PC-3 (cell line): Measurements from ENCODE around the gene MACIR. TPM values are rescaled to one million over a fixed set of nuclear protein-coding genes. Genes with fewer than 3 reads are reported as not detected.

ENCODE experiments used
- ATAC-seq: fragments of 200-7000 bp; cut with Tn5 transposase; 2 replicates; pipeline ENCODE4 v1.9.1; 2020; ENCODE audit warnings: mild to moderate bottlenecking, moderate library complexity
- BruUV-seq: library from RNA; stranded (reverse); fragments of 400-500 nt; replicated peaks from 2 replicates; lab custom pipeline; 2021; lab: Mats Ljungman, UMichigan
- CTCF ChIA-PET: fragments of 300-600 bp; sonication (Branson Sonifier 250); formaldehyde crosslinking; loops from one replicate; lab custom pipeline; 2022; ENCODE audit warnings: antibody characterized with exemption; lab: Charles Lee
- POLR2A ChIA-PET: fragments of 300-600 bp; sonication (Branson Sonifier 250); formaldehyde crosslinking; loops from one replicate; lab custom pipeline; 2022; ENCODE audit warnings: antibody characterized with exemption; ENCODE audit not compliant: unreplicated experiment; lab: Charles Lee
- DNase-seq: peaks from one replicate; pipeline ENCODE4 v3.0.0-alpha.2; 2015
- H2AFZ ChIP-seq: fragments of 300-600 bp; sonication (generic); 2 replicates; pipeline ENCODE4 v1.6.0; 2016; ENCODE audit warnings: antibody characterized with exemption, low read length
- H3F3A ChIP-seq: fragments of 300-600 bp; sonication (generic); one replicate; pipeline ENCODE4 v1.6.0; 2017; ENCODE audit warnings: antibody characterized with exemption, low read length, control low read depth, mild to moderate bottlenecking; ENCODE audit not compliant: unreplicated experiment
- H3K27ac ChIP-seq: fragments of 300-600 bp; sonication (generic); 2 replicates; pipeline ENCODE4 v1.5.1; 2016; ENCODE audit warnings: mild to moderate bottlenecking, low read length
- H3K27me3 ChIP-seq: fragments of 300-600 bp; sonication (generic); 2 replicates; pipeline ENCODE4 v1.6.1; 2016; ENCODE audit warnings: low read length, mixed read lengths
- H3K36me3 ChIP-seq: fragments of 300-600 bp; sonication (generic); 2 replicates; pipeline ENCODE4 v1.6.1; 2016; ENCODE audit warnings: low read depth, mixed run types, low read length, mixed read lengths
- H3K4me1 ChIP-seq: fragments of 300-600 bp; sonication (generic); 2 replicates; pipeline ENCODE4 v1.5.1; 2016; ENCODE audit warnings: low read length; ENCODE audit not compliant: insufficient read depth
- H3K4me2 ChIP-seq: fragments of 300-600 bp; sonication (generic); 2 replicates; pipeline ENCODE4 v1.6.0; 2016; ENCODE audit warnings: low read length
- H3K4me3 ChIP-seq: fragments of 300-600 bp; sonication (generic); 2 replicates; pipeline ENCODE4 v1.5.1; 2016; ENCODE audit warnings: mild to moderate bottlenecking, low read length, mixed read lengths
- H3K79me2 ChIP-seq: fragments of 300-600 bp; sonication (generic); 2 replicates; pipeline ENCODE4 v1.6.1; 2017; ENCODE audit warnings: low read length, mixed read lengths
- H3K9ac ChIP-seq: fragments of 300-600 bp; sonication (generic); 2 replicates; pipeline ENCODE4 v1.6.0; 2016; ENCODE audit warnings: mild to moderate bottlenecking, low read length
- H3K9me2 ChIP-seq: fragments of 300-600 bp; sonication (generic); replicated peaks from 2 replicates; pipeline ENCODE4 v1.6.1; 2016; ENCODE audit warnings: mixed run types, low read length, mixed read lengths
- H3K9me3 ChIP-seq: fragments of 300-600 bp; sonication (generic); 2 replicates; pipeline ENCODE4 v1.6.1; 2016; ENCODE audit warnings: low read length, mixed read lengths
- H4K20me1 ChIP-seq: fragments of 300-600 bp; sonication (generic); 2 replicates; pipeline ENCODE4 v1.6.1; 2016; ENCODE audit warnings: low read length, mixed read lengths
- CTCF ChIP-seq: fragments of 300-600 bp; sonication (generic); conservative IDR thresholded peaks from 2 replicates; pipeline ENCODE4 v1.5.1; 2017; ENCODE audit warnings: antibody characterized with exemption, low read depth, mild to moderate bottlenecking, low read length
- EZH2 ChIP-seq: fragments of 300-600 bp; sonication (generic); IDR thresholded peaks from one replicate; pipeline ENCODE4 v1.6.1; 2017; ENCODE audit warnings: antibody characterized with exemption, mild to moderate bottlenecking, low read length; ENCODE audit not compliant: unreplicated experiment
- EZH2phosphoT487 ChIP-seq: fragments of 300-600 bp; sonication (generic); IDR thresholded peaks from 2 replicates; pipeline ENCODE4 v1.6.1; 2018; ENCODE audit warnings: mild to moderate bottlenecking, antibody characterized with exemption, low read length, borderline replicate concordance
- intact Hi-C: fragments of 100-400 bp; cut with micrococcal nuclease; formaldehyde crosslinking; loops from 2 replicates; pipeline ENCODE4 v1.9.0; 2023
- total RNA-seq: library from RNA; depleted of rRNA; stranded (reverse); fragments of >200 nt; gene quantifications from 2 replicates; pipeline ENCODE4 v1.2.3, GENCODE V29; 2014

The MACIR gene
- total RNA-seq, 1 experiment from 2014 or later, result 22.2 TPM

DNA sequence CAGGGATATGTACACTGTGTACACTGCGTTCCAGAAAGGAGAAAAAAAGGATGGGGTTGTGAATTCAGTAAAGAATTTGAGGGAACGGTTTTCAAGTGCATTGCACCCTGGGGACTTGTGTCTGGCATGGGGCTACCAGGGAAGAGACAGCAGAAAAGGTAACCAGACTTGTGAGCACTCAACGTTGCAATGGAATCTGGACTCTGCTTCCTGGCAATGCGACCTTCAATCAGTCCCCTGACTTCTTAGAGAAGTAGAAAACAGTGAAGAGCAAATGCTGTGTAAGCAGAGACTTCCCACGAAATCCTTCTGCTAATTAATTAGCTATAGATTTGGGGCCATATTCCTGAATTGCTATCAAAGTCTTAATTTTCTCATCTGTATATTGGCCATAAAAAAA, 36.3 kb downstream of the MACIR start:
- intact Hi-C loops, result no loop called here
- Histone ChIP-seq H3K4me2 (no peak overlapping the region), H3K4me1 (no peaks in the 10 kb centered on the region), H2AFZ (no peak overlapping the region), H3K9ac (no peak overlapping the region), H4K20me1 (no peaks in the 10 kb centered on the region), H3K27ac (no peak overlapping the region), H3K4me3 (no peak overlapping the region), H3K79me2 (no peaks in the 10 kb centered on the region), H3K36me3 (no peaks in the 10 kb centered on the region), H3K27me3 (no peaks in the 10 kb centered on the region), H3F3A (no peaks in the 10 kb centered on the region), H3K9me2 (no peaks in the 10 kb centered on the region), H3K9me3 (no peaks in the 10 kb centered on the region)
- ChIA-PET POLR2A (no interaction called here), CTCF (no interaction called here)
- ATAC-seq (no peak), DNase-seq (no peak)
- BruUV-seq, result no TSS peak
- TF ChIP-seq EZH2 (no peak), CTCF (no peak), EZH2phosphoT487 (no peak)

GRCh38 chr5:103295424-103295823, 36.9 kb downstream of the MACIR start:
- TF ChIP-seq EZH2 (no peak), CTCF (no peak), EZH2phosphoT487 (no peak)
- DNase-seq (no peak), ATAC-seq (no peak)
- H2AFZ ChIP-seq, result no peak overlapping the region
- H3F3A ChIP-seq, result no peaks in the 10 kb centered on the region
- H3K27ac ChIP-seq, result no peak overlapping the region
- BruUV-seq, result no TSS peak
- no peak overlapping the region for H3K4me3 ChIP-seq
- no peaks in the 10 kb centered on the region for H3K9me2 ChIP-seq
- no peak overlapping the region for H3K9ac ChIP-seq
- no peaks in the 10 kb centered on the region for H3K4me1 ChIP-seq
- no peaks in the 10 kb centered on the region for H3K27me3 ChIP-seq
- no peaks in the 10 kb centered on the region for H3K79me2 ChIP-seq
- H3K36me3 ChIP-seq, result no peaks in the 10 kb centered on the region
- intact Hi-C loops, result no loop called here
- no peaks in the 10 kb centered on the region for H3K9me3 ChIP-seq
- POLR2A ChIA-PET, result no interaction called here
- no peaks in the 10 kb centered on the region for H4K20me1 ChIP-seq
- H3K4me2 ChIP-seq, result no peak overlapping the region
- CTCF ChIA-PET, result no interaction called here

DNA sequence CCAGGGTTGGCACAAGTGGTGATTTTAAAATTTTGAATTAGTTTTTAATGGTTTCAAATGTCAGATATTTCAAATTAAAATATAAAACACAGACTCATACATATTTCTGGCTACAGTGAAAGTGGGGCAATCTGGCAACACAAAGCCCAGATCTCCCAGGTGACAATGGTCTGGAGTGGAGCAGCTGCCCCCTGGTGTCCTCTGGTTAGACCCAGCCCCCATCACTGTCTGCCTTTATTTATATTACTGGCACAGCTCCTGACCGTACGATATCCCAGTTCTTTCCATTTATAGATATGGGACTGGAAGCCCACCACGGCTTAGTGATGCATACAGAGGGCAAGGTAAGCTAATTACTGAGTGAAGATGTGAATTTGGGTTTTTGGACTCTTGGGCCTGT, 37.3 kb downstream of the MACIR start:
- CTCF ChIA-PET, result no interaction called here
- POLR2A ChIA-PET, result no interaction called here
- intact Hi-C loops, result no loop called here
- Histone ChIP-seq H3K36me3 (no peaks in the 10 kb centered on the region), H3K79me2 (no peaks in the 10 kb centered on the region), H3K4me3 (no peak overlapping the region), H3K4me1 (no peaks in the 10 kb centered on the region), H3K9ac (no peak overlapping the region), H3K9me3 (no peaks in the 10 kb centered on the region), H3F3A (no peaks in the 10 kb centered on the region), H3K27me3 (no peaks in the 10 kb centered on the region), H2AFZ (no peak overlapping the region), H3K27ac (no peak overlapping the region), H4K20me1 (no peaks in the 10 kb centered on the region), H3K9me2 (no peaks in the 10 kb centered on the region), H3K4me2 (no peak overlapping the region)
- no peak; the same call in 1 of the 2 replicates for TF ChIP-seq CTCF
- no peak for TF ChIP-seq EZH2
- no peak for TF ChIP-seq EZH2phosphoT487
- ATAC-seq (no peak), DNase-seq (no peak)
- no TSS peak for BruUV-seq
